Gastroesophageal sphincter (tissue), 4 donors: ENCODE measurements around the gene GATA3. TPM values are rescaled to one million over a fixed set of nuclear protein-coding genes. Genes with fewer than 3 reads are reported as not detected.

Experiments used
- ATAC-seq: fragments of 150-250 bp; one replicate; pipeline ENCODE4 v1.9.1; 2016; ENCODE audit warnings: mild to moderate bottlenecking, moderate library complexity
- H3K27ac ChIP-seq, 4 donors: fragments of 200-600 bp; sonication (generic) in 3 of 4; 1 replicate in 3 of 4; 2 replicates in 1 of 4; pipeline ENCODE4 v1.5.1; 2016 to 2019
- H3K27me3 ChIP-seq: fragments of 200-600 bp; sonication (generic); one replicate; pipeline ENCODE4 v1.5.1; 2019
- H3K36me3 ChIP-seq, 2 donors: fragments of 200-600 bp; sonication (generic); one replicate each; pipeline ENCODE4 v1.5.1; 2019; ENCODE audit warnings: control low read depth in 1 of 2
- H3K4me1 ChIP-seq, 3 donors: fragments of 200-600 bp; sonication (generic); 1 replicate in 2 of 3; 2 replicates in 1 of 3; pipeline ENCODE4 v1.5.1; 2016 to 2019; ENCODE audit warnings: control low read depth in 2 of 3
- H3K4me3 ChIP-seq, 2 donors: fragments of 200-600 bp; sonication (generic); one replicate each; pipeline ENCODE4 v1.5.1; 2019; ENCODE audit warnings: mild to moderate bottlenecking in 1 of 2, moderate library complexity in 1 of 2
- H3K9me3 ChIP-seq, 3 donors: fragments of 200-600 bp; sonication (generic); one replicate each; pipeline ENCODE4 v1.5.1; 2017 to 2019; ENCODE audit warnings: control low read depth in 2 of 3
- EP300 ChIP-seq: sonication (generic); formaldehyde crosslinking; IDR thresholded peaks from one replicate; pipeline ENCODE4 v1.6.1; 2017; ENCODE audit warnings: antibody characterized with exemption, mild to moderate bottlenecking
- POLR2A ChIP-seq, 2 donors: fragments of 450-650 bp; IDR thresholded peaks; one replicate each; pipeline ENCODE4 v1.6.1; 2017; ENCODE audit warnings: antibody characterized with exemption in 2 of 2, mild to moderate bottlenecking in 2 of 2, moderate library complexity in 1 of 2
- POLR2AphosphoS5 ChIP-seq: sonication (generic); formaldehyde crosslinking; IDR thresholded peaks from one replicate; pipeline ENCODE4 v1.6.1; 2017; ENCODE audit warnings: antibody characterized with exemption
- WGBS, 2 donors: methylation state at CpG; one replicate each; pipeline ENCODE4 v1.1.5; 2018; ENCODE audit warnings: low coverage in 1 of 2; 5-methylcytosine and 5-hydroxymethylcytosine counted together
- total RNA-seq, 4 donors: library from RNA; depleted of rRNA; stranded (reverse); fragments of >200 nt; gene quantifications; one replicate each; pipeline ENCODE4 v1.1.0, GENCODE V29; 2016
- TF ChIP-seq, protein P1 (sequence below), 4 experiments: fragments of 200-600 bp in 2 of 4; fragments of 450-650 bp in 2 of 4; sonication (generic) in 1 of 4; IDR thresholded peaks; one replicate each; pipeline ENCODE4 v1.5.1; 2017 to 2019; ENCODE audit warnings: antibody characterized with exemption in 4 of 4, mild to moderate bottlenecking in 2 of 4, moderate library complexity in 2 of 4

The GATA3 gene
- total RNA-seq, 4 donors from 2014 or later, result 0.35 TPM; not detected in 3

DNA sequence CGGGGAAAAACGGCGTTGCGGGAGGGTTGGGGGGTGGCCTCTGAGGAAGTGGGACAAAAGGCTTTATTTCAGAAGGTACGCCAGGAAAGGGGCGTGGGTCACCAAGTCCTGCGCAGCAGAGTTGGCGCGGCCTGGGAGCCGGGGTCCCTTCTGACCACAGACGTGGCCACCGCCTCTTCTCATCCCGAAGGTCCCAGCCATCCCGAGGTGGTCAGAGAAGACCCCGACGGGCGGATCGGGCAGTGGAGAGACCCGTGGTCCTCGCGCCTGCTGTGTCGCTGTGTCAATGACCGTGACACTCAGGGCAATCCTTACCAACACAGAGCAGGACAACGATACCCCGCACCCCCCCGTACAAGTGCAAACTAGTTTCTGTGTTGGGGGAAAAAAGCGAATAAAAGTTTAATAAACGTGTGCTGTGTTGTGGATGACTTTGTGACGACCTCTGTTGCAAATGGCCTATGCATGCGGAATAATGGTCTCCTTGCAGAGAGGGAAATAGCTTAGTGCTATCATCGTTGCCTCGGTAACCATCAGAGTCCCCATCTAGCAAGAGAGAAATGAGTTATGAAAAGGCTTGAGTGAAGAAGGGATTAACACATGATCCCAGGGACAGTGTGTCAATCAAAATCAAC lies 19.4 kb upstream of the GATA3 start:
- ATAC-seq, result no peak
- Histone ChIP-seq H3K36me3 (no peaks in the 10 kb centered on the region), H3K4me1 (peaks cover 0 to 47% (median 27%) of the 10 kb centered on the region in 3 donors), H3K27ac (no peak overlapping the region), H3K9me3 (no peaks in the 10 kb centered on the region), H3K27me3 (peaks cover 96% of the 10 kb centered on the region), H3K4me3 (peak overlapping the region in 1 of 2 donors; percentile 32)
- WGBS, 2 donors, result 6 to 14% methylated on average over 6 to 7 of the region's 32 CpGs
- no peak for TF ChIP-seq EP300
- TF ChIP-seq, protein P1, sequence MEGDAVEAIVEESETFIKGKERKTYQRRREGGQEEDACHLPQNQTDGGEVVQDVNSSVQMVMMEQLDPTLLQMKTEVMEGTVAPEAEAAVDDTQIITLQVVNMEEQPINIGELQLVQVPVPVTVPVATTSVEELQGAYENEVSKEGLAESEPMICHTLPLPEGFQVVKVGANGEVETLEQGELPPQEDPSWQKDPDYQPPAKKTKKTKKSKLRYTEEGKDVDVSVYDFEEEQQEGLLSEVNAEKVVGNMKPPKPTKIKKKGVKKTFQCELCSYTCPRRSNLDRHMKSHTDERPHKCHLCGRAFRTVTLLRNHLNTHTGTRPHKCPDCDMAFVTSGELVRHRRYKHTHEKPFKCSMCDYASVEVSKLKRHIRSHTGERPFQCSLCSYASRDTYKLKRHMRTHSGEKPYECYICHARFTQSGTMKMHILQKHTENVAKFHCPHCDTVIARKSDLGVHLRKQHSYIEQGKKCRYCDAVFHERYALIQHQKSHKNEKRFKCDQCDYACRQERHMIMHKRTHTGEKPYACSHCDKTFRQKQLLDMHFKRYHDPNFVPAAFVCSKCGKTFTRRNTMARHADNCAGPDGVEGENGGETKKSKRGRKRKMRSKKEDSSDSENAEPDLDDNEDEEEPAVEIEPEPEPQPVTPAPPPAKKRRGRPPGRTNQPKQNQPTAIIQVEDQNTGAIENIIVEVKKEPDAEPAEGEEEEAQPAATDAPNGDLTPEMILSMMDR (IDR thresholded peaks at IDR 0.05), result no peak
- no peak for TF ChIP-seq POLR2A (IDR thresholded peaks at IDR 0.05)
- TF ChIP-seq POLR2AphosphoS5, result no peak

DNA sequence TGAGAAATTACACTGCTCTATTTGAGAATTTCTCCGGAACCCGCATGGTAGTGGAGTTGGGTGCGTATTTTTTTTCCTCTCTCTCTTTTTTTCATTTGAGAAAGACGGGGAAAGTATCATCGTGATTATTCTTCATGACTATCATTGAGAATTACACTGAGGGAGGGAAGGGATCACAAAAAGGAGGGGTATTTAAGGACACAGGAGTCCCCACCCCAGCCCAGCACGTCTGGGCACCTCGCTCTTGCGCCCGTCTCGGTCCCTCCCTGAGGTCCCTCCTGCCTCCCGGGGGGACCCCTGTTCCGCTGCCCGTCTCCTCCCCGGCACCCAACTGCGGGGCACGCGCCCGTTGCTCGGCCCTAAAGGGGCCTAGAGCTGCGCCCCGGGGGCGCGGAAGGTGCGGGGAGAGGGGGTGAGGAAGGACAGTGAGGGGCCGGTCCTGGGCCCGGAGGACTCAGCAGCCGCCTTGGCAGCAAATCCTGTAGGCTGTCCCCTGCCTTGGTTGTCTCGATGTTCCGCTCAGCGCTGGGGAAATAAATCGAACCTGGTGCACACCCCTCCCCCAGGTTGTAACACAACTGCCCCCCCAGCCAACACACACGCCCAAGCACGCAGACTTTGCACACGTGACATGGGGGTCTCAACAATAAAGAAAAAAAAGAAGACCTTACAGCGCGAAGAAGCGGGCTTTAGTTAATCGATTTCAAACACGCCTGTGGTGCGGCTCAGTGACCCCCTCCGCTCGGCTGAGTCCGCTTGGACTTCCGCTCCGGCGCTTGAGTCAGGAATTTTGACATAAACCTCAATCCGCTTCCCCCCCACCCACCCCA lies 18.6 kb upstream of the GATA3 start:
- H3K4me1 ChIP-seq, result peaks cover 0 to 47% (median 27%) of the 10 kb centered on the region in 3 donors
- TF ChIP-seq EP300 (no peak), POLR2AphosphoS5 (no peak), POLR2A (IDR thresholded peaks at IDR 0.05) (no peak)
- TF ChIP-seq, protein P1 (IDR thresholded peaks at IDR 0.05), result no peak
- H3K36me3 ChIP-seq, result no peaks in the 10 kb centered on the region
- no peaks in the 10 kb centered on the region for H3K9me3 ChIP-seq
- H3K4me3 ChIP-seq, result no peak overlapping the region
- no peak for ATAC-seq
- peaks cover 98% of the 10 kb centered on the region for H3K27me3 ChIP-seq
- no peak overlapping the region for H3K27ac ChIP-seq
- WGBS, 2 donors, result 6 to 9% methylated on average over 11 to 28 of the region's 47 CpGs

DNA sequence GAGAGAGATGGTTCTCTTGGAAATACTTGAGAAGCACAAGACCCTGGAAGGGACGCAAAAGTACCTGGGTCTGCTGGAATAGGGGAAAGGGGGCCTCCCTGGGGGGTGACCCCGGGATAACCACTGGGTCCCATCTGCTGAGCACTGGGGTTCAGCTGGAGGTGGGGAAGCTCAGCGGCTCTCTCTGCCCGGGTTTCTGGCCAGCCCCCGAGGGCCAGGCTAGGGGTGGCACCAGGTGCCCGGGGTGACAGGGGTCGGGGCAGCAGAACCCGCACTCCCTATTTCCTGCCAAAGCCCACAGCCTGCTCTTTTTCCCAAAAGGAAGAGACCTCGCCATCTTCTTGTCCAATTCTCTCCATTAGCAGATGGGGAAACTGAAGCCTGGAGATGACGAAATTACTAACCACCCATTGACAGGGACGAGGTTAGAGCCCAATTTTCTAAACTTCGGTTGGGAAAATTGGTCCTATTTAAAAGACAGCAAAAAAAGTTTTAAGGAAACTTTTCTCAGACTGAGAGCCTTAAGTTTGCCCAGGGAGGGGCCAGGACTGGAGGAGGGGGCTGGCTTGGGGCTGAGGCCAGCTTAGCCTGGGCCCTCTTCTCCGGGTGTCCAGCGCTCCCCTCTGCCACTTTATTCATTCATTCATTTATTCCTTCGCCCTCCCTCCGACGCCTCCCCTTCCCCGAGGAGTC lies 17.8 kb upstream of the GATA3 start:
- Histone ChIP-seq H3K36me3 (no peaks in the 10 kb centered on the region), H3K4me3 (no peak overlapping the region), H3K27ac (no peak overlapping the region), H3K27me3 (peaks cover 98% of the 10 kb centered on the region), H3K4me1 (peaks cover 0 to 47% (median 27%) of the 10 kb centered on the region in 3 donors), H3K9me3 (no peaks in the 10 kb centered on the region)
- no peak for ATAC-seq
- 4 to 5% methylated on average over 10 of the region's 18 CpGs for WGBS, 2 donors
- TF ChIP-seq, protein P1 (IDR thresholded peaks at IDR 0.05), result no peak
- TF ChIP-seq EP300 (no peak), POLR2A (IDR thresholded peaks at IDR 0.05) (no peak), POLR2AphosphoS5 (no peak)

DNA sequence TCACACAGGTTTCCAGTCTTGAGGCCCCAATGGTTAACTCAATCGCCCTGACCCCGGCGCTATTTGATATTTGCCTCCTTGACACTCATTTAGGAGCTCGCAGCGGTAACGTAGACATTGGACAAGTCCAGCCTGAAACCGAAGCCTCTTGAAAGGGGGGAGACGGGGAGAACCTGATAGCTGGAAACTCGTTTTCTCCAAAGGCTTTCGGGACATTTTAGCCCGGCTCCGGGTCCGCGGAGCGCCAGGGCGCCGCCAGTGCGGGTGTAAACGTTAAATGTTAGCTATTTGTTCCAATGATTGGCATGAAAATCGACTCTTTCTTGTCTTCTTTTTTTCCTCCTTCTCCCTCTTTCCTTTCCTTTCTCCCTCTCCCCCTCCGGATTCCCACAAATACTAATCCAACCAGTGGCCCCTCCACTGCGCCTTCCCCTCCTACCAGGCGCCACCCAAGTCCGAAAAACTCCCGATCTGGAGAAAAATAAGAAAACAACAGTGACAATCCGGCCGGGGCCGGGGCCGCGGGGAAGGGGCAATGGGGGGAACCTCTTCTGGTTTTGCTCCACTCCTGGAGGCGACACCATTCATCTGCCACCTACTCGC lies 17.2 kb upstream of the GATA3 start:
- no peak for ATAC-seq
- no peak for TF ChIP-seq POLR2AphosphoS5
- TF ChIP-seq POLR2A (IDR thresholded peaks at IDR 0.05), result no peak
- TF ChIP-seq, protein P1 (IDR thresholded peaks at IDR 0.05), result no peak
- no peak for TF ChIP-seq EP300
- peaks cover 0 to 47% (median 27%) of the 10 kb centered on the region in 3 donors for H3K4me1 ChIP-seq
- 3 to 5% methylated on average over 16 to 19 of the region's 32 CpGs for WGBS, 2 donors
- no peaks in the 10 kb centered on the region for H3K9me3 ChIP-seq
- no peaks in the 10 kb centered on the region for H3K36me3 ChIP-seq
- H3K4me3 ChIP-seq, result no peak overlapping the region
- H3K27ac ChIP-seq, result no peak overlapping the region
- peaks cover 100% of the 10 kb centered on the region for H3K27me3 ChIP-seq
